Measurements from ENCODE around the gene ATP5MG. TPM values are rescaled to one million over a fixed set of nuclear protein-coding genes. Genes with fewer than 3 reads are reported as not detected.
A peak's percentile ranks its signal among the peaks of the same experiment; 100 is the strongest.

Gene ATP5MG
- total and polyA plus RNA-seq, 2 of the 8 experiments (the other 6 are each of a cell fraction or from before 2014, with no cell fraction given): 237 to 464 TPM

GRCh38 chr11:118437208-118438125 is 36.1 kb downstream of the ATP5MG start:
- no peak overlapping the region for H3K14ac ChIP-seq (ENCODE audit: insufficient read length)
- H3K18ac ChIP-seq (ENCODE audit: extremely low read depth, low read length): peak overlapping the region; percentile 24; the same call in 1 of the 2 replicates
- ChIA-PET CTCF (ENCODE audit: partially characterized antibody) (interaction anchor here (0.7 to 1.6 kb wide), 3 partner anchors 24 to 151 kb away, joined by 3 read pairs; no protein-coding TSS in a partner anchor), POLR2A (ENCODE audit: partially characterized antibody) (interaction anchor here (0.5 to 1.8 kb wide), 4 partner anchors 12 to 37 kb away, joined by 3 to 10 read pairs (median 4); partner anchors contain the start of gene ATP5MG)
- H4K20me1 ChIP-seq (replicated peaks in 1 of 2; ENCODE audit: control insufficient read depth in 1 of 2, insufficient read depth in 2 of 2, low read length in 2 of 2): peaks cover 31% of the 10 kb centered on the region in 2 experiments
- H4K5ac ChIP-seq (ENCODE audit: insufficient read length, low read depth, low read length): no peak overlapping the region
- no peak overlapping the region for H2BK20ac ChIP-seq (ENCODE audit: low read length)
- no peak overlapping the region; the same call in 1 of the 2 replicates for H2AK5ac ChIP-seq (ENCODE audit: low read depth, low read length)
- H3K56ac ChIP-seq (replicated peaks; ENCODE audit: insufficient read length, low read depth, low read length): no peak overlapping the region
- H4K8ac ChIP-seq (ENCODE audit: extremely low read depth, insufficient read depth, low read length): no peak overlapping the region
- H3K4ac ChIP-seq (replicated peaks; ENCODE audit: insufficient read length, low read depth, low read length): no peak overlapping the region
- no peak overlapping the region for H2BK120ac ChIP-seq (replicated peaks; ENCODE audit: low read depth, low read length)
- no peaks in the 10 kb centered on the region for H3K9me3 ChIP-seq (ENCODE audit: insufficient read depth in 2 of 2, low read depth in 1 of 2, low read length in 1 of 2)
- peak in 1 of 2 experiments; percentile 65 for DNase-seq (ENCODE audit: low read depth in 1 of 2, low spot score in 2 of 2)
- H3K4me3 ChIP-seq (ENCODE audit: extremely low read depth in 1 of 4, insufficient read depth in 2 of 4, low read depth in 3 of 4, low read length in 4 of 4): peak overlapping the region; percentile 68 to 91 (median 80)
- peak overlapping the region; percentile 84 to 85 for H3K4me2 ChIP-seq (ENCODE audit: insufficient read depth in 1 of 2, low read depth in 2 of 2, low read length in 2 of 2)
- H3K27ac ChIP-seq (ENCODE audit: low read depth, low read length): 0 out of 2 replicates have a peak overlapping the region, but pooled peaks have one; percentile 65
- WGBS, 2 experiments (ENCODE audit: extremely low coverage in 1 of 2, insufficient coverage in 1 of 2, insufficient read length in 1 of 2, insufficient replicate concordance in 2 of 2, low coverage in 1 of 2, low lambda C conversion rate in 2 of 2, missing lambda C conversion rate in 1 of 2): 1% methylated on average over 15 of the region's 28 CpGs; no CpG with 5 or more reads in 1 of the 2 experiments
- H4K91ac ChIP-seq (replicated peaks; ENCODE audit: insufficient read length, low read length): no peak overlapping the region
- peaks cover 23% of the 10 kb centered on the region for H3K23me2 ChIP-seq (ENCODE audit: low read depth, low read length)
- H3K4me1 ChIP-seq (replicated peaks in 1 of 4; ENCODE audit: control insufficient read depth in 3 of 4, insufficient read depth in 4 of 4, low read length in 3 of 4): peaks cover 0 to 18% (median 6%) of the 10 kb centered on the region in 4 experiments; a peak in 6 of 7 replicates
- H3K23ac ChIP-seq (ENCODE audit: insufficient read length): no peak overlapping the region
- no peak overlapping the region; the same call in 1 of the 2 replicates for H2BK5ac ChIP-seq (ENCODE audit: low read depth, low read length)
- H2AFZ ChIP-seq (ENCODE audit: low read length): no peak overlapping the region
- peak overlapping the region; percentile 55 to 77 (median 70) for H3K9ac ChIP-seq (replicated peaks in 1 of 4; ENCODE audit: extremely low read depth in 1 of 4, low read depth in 3 of 4, low read length in 3 of 4)
- FAIRE-seq: no peak
- H3K79me1 ChIP-seq (ENCODE audit: low read depth, low read length): no peaks in the 10 kb centered on the region; the same call in 1 of the 2 replicates
- H3K36me3 ChIP-seq (ENCODE audit: control insufficient read depth in 2 of 4, insufficient read depth in 4 of 4, low read length in 3 of 4): peaks cover 0 to 3% (median 0%) of the 10 kb centered on the region in 4 experiments; a peak in 1 of 8 replicates
- H3K79me2 ChIP-seq (ENCODE audit: control insufficient read depth in 1 of 2, insufficient read depth in 2 of 2, low read length in 2 of 2): peaks cover 29 to 59% of the 10 kb centered on the region in 2 experiments
- 0 out of 4 replicates have a peak, but pooled peaks of 1 of the 2 experiments have one; percentile 13 for TF ChIP-seq SIN3A (conservative IDR thresholded peaks at IDR 0.05 in 1 of 2, IDR thresholded peaks at IDR 0.05 in 1 of 2; ENCODE audit: low read depth in 1 of 2, low read length in 2 of 2)
- peak; percentile 50; the same call in 1 of the 2 replicates for TF ChIP-seq ATF2 (IDR thresholded peaks at IDR 0.05; ENCODE audit: low read length)
- no peak for TF ChIP-seq SIX5 (IDR thresholded peaks at IDR 0.05; ENCODE audit: low read depth, low read length)
- TF ChIP-seq CHD2 (IDR thresholded peaks at IDR 0.05; ENCODE audit: low read length): no peak
- H2BK12ac ChIP-seq (ENCODE audit: low read depth, low read length): no peak overlapping the region
- no peaks in the 10 kb centered on the region for H3K27me3 ChIP-seq (replicated peaks in 1 of 4; ENCODE audit: control insufficient read depth in 3 of 4, extremely low read depth in 1 of 4, insufficient read depth in 3 of 4, low read length in 3 of 4)
- no peak overlapping the region for H2BK15ac ChIP-seq (ENCODE audit: low read length)
